Mesendoderm (in vitro differentiated cells): ENCODE results near the gene PAIP2B. TPM values are rescaled to one million over a fixed set of nuclear protein-coding genes. Genes with fewer than 3 reads are reported as not detected.

Experiments used
- DNase-seq: peaks from one replicate; pipeline ENCODE4 v3.0.0; 2013
- H2AK5ac ChIP-seq: 2 replicates; pipeline ENCODE4 v1.6.1; 2013; ENCODE audit warnings: low read length, inconsistent platforms
- H2BK120ac ChIP-seq: 2 replicates; pipeline ENCODE4 v1.6.1; 2013; ENCODE audit warnings: low read depth, mild to moderate bottlenecking, low read length, moderate library complexity, mixed read lengths
- H2BK15ac ChIP-seq: replicated peaks from 2 replicates; pipeline ENCODE4 v1.6.1; 2013; ENCODE audit warnings: low read depth, mild to moderate bottlenecking, moderate library complexity
- H2BK5ac ChIP-seq: 2 replicates; pipeline ENCODE4 v1.6.1; 2013; ENCODE audit warnings: low read length, inconsistent platforms
- H3K18ac ChIP-seq: 2 replicates; pipeline ENCODE4 v1.6.1; 2013; ENCODE audit warnings: mild to moderate bottlenecking, low read length, mixed read lengths
- H3K23ac ChIP-seq: one replicate; pipeline ENCODE4 v1.6.1; 2013; ENCODE audit warnings: low read length
- H3K27ac ChIP-seq: 2 replicates; pipeline ENCODE4 v1.5.1; 2013; ENCODE audit warnings: low read depth, mild to moderate bottlenecking, inconsistent platforms, low read length, moderate library complexity
- H3K27me3 ChIP-seq: 2 replicates; pipeline ENCODE4 v1.6.1; 2013; ENCODE audit warnings: low read length, control low read depth, mild to moderate bottlenecking, inconsistent platforms; ENCODE audit not compliant: insufficient read depth, poor library complexity
- H3K36me3 ChIP-seq: 2 replicates; pipeline ENCODE4 v1.6.1; 2013; ENCODE audit warnings: low read length, inconsistent platforms; ENCODE audit not compliant: control insufficient read depth, insufficient read depth
- H3K4ac ChIP-seq: one replicate; pipeline ENCODE4 v1.6.1; 2013; ENCODE audit warnings: low read depth, mild to moderate bottlenecking, low read length, moderate library complexity
- H3K4me1 ChIP-seq: 2 replicates; pipeline ENCODE4 v1.6.1; 2013; ENCODE audit warnings: low read depth, low read length, inconsistent platforms; ENCODE audit not compliant: control insufficient read depth
- H3K4me2 ChIP-seq: 2 replicates; pipeline ENCODE4 v1.6.1; 2013; ENCODE audit warnings: low read length
- H3K4me3 ChIP-seq: 2 replicates; pipeline ENCODE4 v1.5.1; 2013; ENCODE audit warnings: mild to moderate bottlenecking, low read length
- H3K56ac ChIP-seq: one replicate; pipeline ENCODE4 v1.6.1; 2013; ENCODE audit warnings: low read length
- H3K79me1 ChIP-seq: 2 replicates; pipeline ENCODE4 v1.6.1; 2013; ENCODE audit warnings: low read length, inconsistent platforms
- H3K79me2 ChIP-seq: 2 replicates; pipeline ENCODE4 v1.6.1; 2013; ENCODE audit warnings: mild to moderate bottlenecking, low read length; ENCODE audit not compliant: control insufficient read depth, insufficient read depth
- H3K9ac ChIP-seq: 2 replicates; pipeline ENCODE4 v1.6.1; 2013; ENCODE audit warnings: low read length, inconsistent platforms
- H4K5ac ChIP-seq: one replicate; pipeline ENCODE4 v1.6.1; 2013; ENCODE audit warnings: low read length
- H4K8ac ChIP-seq: one replicate; pipeline ENCODE4 v1.6.1; 2013; ENCODE audit warnings: low read depth, mild to moderate bottlenecking, control low read depth, low read length, moderate library complexity
- WGBS: extraction: QIAGEN DNeasy Blood & Tissue Kit; methylation state at CpG from one replicate; pipeline ENCODE4 v1.1.7; 2013; ENCODE audit warnings: low lambda C conversion rate, missing lambda C conversion rate; ENCODE audit not compliant: insufficient coverage; ENCODE audit errors: extremely low coverage; 5-methylcytosine and 5-hydroxymethylcytosine counted together
- polyA plus RNA-seq, 2 experiments: library from polyadenylated mRNA; stranded (reverse); fragments of 200-250 nt; gene quantifications; one replicate each; pipeline ENCODE4 v1.2.3, GENCODE V29; 2013

The PAIP2B gene, protein sequence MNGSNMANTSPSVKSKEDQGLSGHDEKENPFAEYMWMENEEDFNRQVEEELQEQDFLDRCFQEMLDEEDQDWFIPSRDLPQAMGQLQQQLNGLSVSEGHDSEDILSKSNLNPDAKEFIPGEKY
- polyA plus RNA-seq (2013, experiment 1 of 2) = 4.5 TPM
- 4.3 TPM for polyA plus RNA-seq (2013, experiment 2 of 2)

DNA sequence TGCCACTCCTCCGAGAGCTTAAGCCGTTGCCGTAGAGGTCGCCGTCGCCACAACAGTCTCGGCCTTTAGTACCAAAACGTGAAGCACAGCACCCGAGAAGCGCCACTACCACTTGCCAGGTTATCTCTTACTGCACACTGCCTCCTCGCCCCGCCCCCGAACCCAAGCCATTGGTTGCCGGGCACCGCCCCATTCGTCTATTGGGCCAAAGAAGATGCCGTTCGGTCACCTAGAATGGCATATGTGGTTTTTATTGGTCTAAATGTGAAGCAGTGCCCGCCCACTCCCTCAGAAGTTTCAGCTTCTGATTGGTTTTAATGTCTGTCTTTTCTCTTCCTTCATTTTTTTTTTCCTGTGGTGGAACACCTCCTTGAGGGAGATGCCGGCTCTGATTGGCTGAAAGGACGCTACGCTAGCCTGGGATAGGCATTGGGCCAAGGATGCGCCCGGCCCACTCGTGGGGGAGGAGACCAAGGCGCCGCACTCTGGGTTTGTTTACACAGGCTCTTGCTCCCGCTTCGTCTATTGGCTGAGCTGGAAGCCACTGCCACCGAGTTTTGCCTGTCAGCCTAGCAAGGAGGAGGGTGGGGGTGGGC, at the start of gene PAIP2B:
PAIP2B (minus strand) TSS at position 139 of the 596 bp plus-strand sequence. CDS start 24,514 bp downstream, outside the sequence.
- Histone ChIP-seq H2BK5ac (no peak within 1 kb of the TSS), H3K36me3 (no peaks in the 10 kb centered on the region), H3K79me2 (no peaks in the 10 kb centered on the region), H3K4ac (no peak within 1 kb of the TSS), H3K9ac (peak within 1 kb of the TSS; percentile 76), H3K79me1 (no peaks in the 10 kb centered on the region), H4K5ac (no peak within 1 kb of the TSS), H2AK5ac (no peak within 1 kb of the TSS), H3K4me2 (peak within 1 kb of the TSS; percentile 73), H2BK15ac (no peak within 1 kb of the TSS), H3K27me3 (no peaks in the 10 kb centered on the region), H2BK120ac (no peak within 1 kb of the TSS), H3K23ac (no peak within 1 kb of the TSS), H3K4me3 (peak within 1 kb of the TSS; percentile 70), H4K8ac (no peak within 1 kb of the TSS), H3K56ac (peak within 1 kb of the TSS; percentile 86), H3K18ac (no peak within 1 kb of the TSS), H3K4me1 (no peaks in the 10 kb centered on the region), H3K27ac (no peak within 1 kb of the TSS)
- no CpG with 5 or more reads among the region's 30 CpGs for WGBS
- DNase-seq = peak; percentile 100

DNA sequence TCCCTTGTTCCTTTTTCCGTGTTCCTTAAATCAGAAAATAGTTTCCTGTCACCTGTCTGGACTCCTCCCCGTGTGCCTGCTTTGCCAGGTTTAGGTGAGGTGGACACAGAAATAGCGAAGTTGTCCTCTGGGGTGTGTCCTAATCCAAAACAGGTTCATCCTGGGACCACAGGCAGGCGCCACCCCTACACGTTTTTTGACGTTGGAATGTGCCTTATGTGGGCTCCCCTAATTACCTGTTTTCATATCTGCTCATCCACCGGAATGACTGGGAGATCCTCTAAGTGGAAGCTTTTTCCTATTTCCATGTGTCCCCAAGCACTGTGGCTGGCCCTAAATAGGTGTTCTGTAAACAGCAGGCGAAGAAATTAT, 49.0 kb upstream of the PAIP2B start:
- Histone ChIP-seq H3K56ac (peak overlapping the region; percentile 25), H2BK120ac (no peak overlapping the region), H4K8ac (no peak overlapping the region), H3K27ac (no peak overlapping the region), H3K4ac (no peak overlapping the region), H3K4me2 (peak overlapping the region; percentile 1), H4K5ac (no peak overlapping the region), H3K27me3 (no peaks in the 10 kb centered on the region), H3K18ac (no peak overlapping the region), H3K9ac (peak overlapping the region; percentile 5), H2BK15ac (no peak overlapping the region), H3K23ac (no peak overlapping the region), H3K4me3 (no peak overlapping the region), H3K79me2 (no peaks in the 10 kb centered on the region), H2AK5ac (no peak overlapping the region), H2BK5ac (no peak overlapping the region), H3K79me1 (no peaks in the 10 kb centered on the region), H3K4me1 (no peaks in the 10 kb centered on the region), H3K36me3 (no peaks in the 10 kb centered on the region)
- WGBS = no CpG with 5 or more reads among the region's 8 CpGs
- DNase-seq = no peak

DNA sequence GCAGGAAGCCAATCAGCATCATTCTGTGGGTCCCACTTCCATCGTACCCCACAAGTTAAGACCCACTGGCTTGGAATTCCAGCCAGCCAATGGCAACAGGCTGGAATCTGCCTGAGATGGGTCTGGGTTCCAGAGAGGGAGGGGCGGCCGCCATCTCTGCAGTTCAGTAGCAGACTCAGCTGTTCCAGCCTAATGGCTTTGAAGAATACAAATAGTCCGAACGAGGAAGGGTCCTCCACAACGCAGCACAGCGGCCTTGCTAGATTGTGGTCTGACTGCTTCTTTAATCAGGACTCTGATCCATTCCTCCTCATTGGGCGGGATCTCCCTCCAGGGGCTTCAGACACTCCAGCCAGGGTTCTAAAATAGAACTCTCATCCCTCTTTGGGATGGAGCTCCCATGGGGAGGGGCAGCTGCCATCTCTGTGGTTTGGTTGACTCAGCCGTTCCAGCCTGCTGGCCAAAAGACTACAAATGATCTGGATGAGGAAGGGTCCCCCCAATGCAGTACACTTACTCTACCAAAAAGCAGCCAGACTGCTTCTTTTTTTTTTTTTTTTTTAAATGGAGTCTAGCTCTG, 42.7 kb upstream of the PAIP2B start:
- Histone ChIP-seq H3K79me1 (no peaks in the 10 kb centered on the region), H3K56ac (no peak overlapping the region), H4K5ac (no peak overlapping the region), H3K9ac (no peak overlapping the region), H3K4me3 (no peak overlapping the region), H3K4me1 (no peaks in the 10 kb centered on the region), H3K27me3 (no peaks in the 10 kb centered on the region), H3K4me2 (no peak overlapping the region), H2AK5ac (no peak overlapping the region), H2BK5ac (no peak overlapping the region), H3K27ac (no peak overlapping the region), H3K79me2 (no peaks in the 10 kb centered on the region), H2BK120ac (no peak overlapping the region), H3K18ac (no peak overlapping the region), H2BK15ac (no peak overlapping the region), H3K36me3 (no peaks in the 10 kb centered on the region), H3K4ac (no peak overlapping the region), H4K8ac (no peak overlapping the region), H3K23ac (no peak overlapping the region)
- no CpG with 5 or more reads among the region's 9 CpGs for WGBS
- no peak for DNase-seq

DNA sequence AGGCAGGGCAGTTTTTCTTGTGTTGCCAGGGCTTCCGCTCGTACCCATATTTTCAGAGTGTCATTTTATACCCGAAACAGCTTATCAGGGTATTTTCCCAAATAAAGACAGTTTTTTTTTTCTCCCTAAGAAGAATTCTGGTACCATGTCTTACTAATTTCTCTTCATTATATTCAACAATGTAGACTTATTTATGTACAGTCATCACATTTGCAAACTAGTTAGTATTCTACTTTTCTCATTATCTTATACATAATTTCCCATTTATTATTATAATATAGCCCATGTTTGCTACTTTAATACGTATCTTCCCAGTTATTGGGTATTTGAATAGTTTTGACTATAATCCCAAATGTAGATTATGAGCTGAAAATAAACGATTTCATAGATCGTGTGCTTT, 36.5 kb upstream of the PAIP2B start:
- H2BK15ac ChIP-seq = no peak overlapping the region
- H3K36me3 ChIP-seq = no peaks in the 10 kb centered on the region
- no peak overlapping the region for H3K4ac ChIP-seq
- no peak overlapping the region for H2BK5ac ChIP-seq
- no peak overlapping the region for H3K23ac ChIP-seq
- no peak overlapping the region for H3K9ac ChIP-seq
- no peak overlapping the region for H3K27ac ChIP-seq
- no peak overlapping the region for H3K4me2 ChIP-seq
- no peak overlapping the region for H4K5ac ChIP-seq
- no peak overlapping the region for H4K8ac ChIP-seq
- H2AK5ac ChIP-seq = no peak overlapping the region
- H3K79me2 ChIP-seq = no peaks in the 10 kb centered on the region
- DNase-seq = no peak
- H3K4me1 ChIP-seq = no peaks in the 10 kb centered on the region
- 100% methylated on average over 1 of the region's 6 CpGs for WGBS
- H3K4me3 ChIP-seq = no peak overlapping the region
- H3K56ac ChIP-seq = no peak overlapping the region
- no peaks in the 10 kb centered on the region for H3K79me1 ChIP-seq
- H2BK120ac ChIP-seq = no peak overlapping the region
- H3K18ac ChIP-seq = no peak overlapping the region
- H3K27me3 ChIP-seq = no peaks in the 10 kb centered on the region

DNA sequence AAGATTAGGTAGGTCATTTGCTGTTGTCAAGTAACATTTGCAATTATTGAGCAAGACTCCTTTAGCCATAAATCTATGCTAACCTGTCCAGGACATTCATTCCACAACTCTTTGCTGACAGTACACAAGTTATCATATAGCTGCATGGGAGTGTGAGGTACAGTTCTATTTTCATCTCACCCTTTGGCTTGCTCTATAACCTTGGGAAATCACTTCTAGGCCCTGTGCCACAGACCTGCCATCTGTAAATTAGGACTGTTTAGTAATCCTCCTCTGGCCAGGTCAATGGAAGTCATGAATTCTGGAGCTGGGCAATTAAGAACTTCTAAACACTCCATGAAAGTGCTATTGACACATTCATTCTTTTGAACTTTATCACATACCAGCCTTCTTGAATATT, 34.6 kb upstream of the PAIP2B start:
- no peak overlapping the region for H3K9ac ChIP-seq
- H3K79me2 ChIP-seq = no peaks in the 10 kb centered on the region
- no peak overlapping the region for H2BK120ac ChIP-seq
- no peak overlapping the region for H3K27ac ChIP-seq
- no peak overlapping the region for H2AK5ac ChIP-seq
- H3K4ac ChIP-seq = no peak overlapping the region
- H4K5ac ChIP-seq = no peak overlapping the region
- no peaks in the 10 kb centered on the region for H3K79me1 ChIP-seq
- no peak overlapping the region for H3K56ac ChIP-seq
- H3K23ac ChIP-seq = no peak overlapping the region
- no peak overlapping the region for H2BK15ac ChIP-seq
- no peak for DNase-seq
- H3K27me3 ChIP-seq = no peaks in the 10 kb centered on the region
- no peak overlapping the region for H3K4me3 ChIP-seq
- H4K8ac ChIP-seq = no peak overlapping the region
- no peak overlapping the region for H3K18ac ChIP-seq
- H3K4me1 ChIP-seq = no peaks in the 10 kb centered on the region
- H2BK5ac ChIP-seq = no peak overlapping the region
- H3K36me3 ChIP-seq = no peaks in the 10 kb centered on the region
- no peak overlapping the region for H3K4me2 ChIP-seq

DNA sequence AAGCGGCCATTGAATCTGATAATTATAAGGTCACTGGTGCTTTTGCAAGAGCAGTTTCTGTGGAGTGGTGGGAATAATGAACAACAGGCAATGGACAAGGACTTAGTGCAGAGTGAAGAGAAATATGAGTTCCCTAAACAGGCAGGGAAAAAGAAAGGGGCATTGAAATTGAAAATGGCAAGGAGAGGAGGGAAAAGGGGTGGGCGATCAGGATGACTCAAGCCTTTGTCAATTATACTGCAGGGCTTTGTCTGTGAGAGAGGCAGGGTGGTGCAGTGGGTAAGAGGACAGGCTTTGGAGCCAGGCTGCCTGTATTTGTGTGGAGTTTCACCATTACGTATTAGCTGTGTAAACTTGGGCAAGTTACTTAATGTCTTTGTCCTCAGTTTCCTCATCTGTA, 29.5 kb upstream of the PAIP2B start:
- no peaks in the 10 kb centered on the region for H3K36me3 ChIP-seq
- no peak overlapping the region for H2AK5ac ChIP-seq
- no peak overlapping the region for H2BK15ac ChIP-seq
- H3K27me3 ChIP-seq = no peaks in the 10 kb centered on the region
- H3K27ac ChIP-seq = no peak overlapping the region
- no peak overlapping the region for H3K9ac ChIP-seq
- no peak overlapping the region for H3K4me2 ChIP-seq
- WGBS = no CpG with 5 or more reads among the region's 3 CpGs
- no peak overlapping the region for H2BK5ac ChIP-seq
- no peak for DNase-seq
- no peak overlapping the region for H3K4me3 ChIP-seq
- H4K8ac ChIP-seq = no peak overlapping the region
- no peak overlapping the region for H2BK120ac ChIP-seq
- no peaks in the 10 kb centered on the region for H3K4me1 ChIP-seq
- H3K79me1 ChIP-seq = no peaks in the 10 kb centered on the region
- no peak overlapping the region for H3K56ac ChIP-seq
- no peak overlapping the region for H3K18ac ChIP-seq
- no peaks in the 10 kb centered on the region for H3K79me2 ChIP-seq
- H4K5ac ChIP-seq = no peak overlapping the region
- no peak overlapping the region for H3K23ac ChIP-seq
- no peak overlapping the region for H3K4ac ChIP-seq
